ENCODE measurements around the gene GFOD1. TPM values are rescaled to one million over a fixed set of nuclear protein-coding genes. Genes with fewer than 3 reads are reported as not detected.

Gene GFOD1
- total and polyA plus RNA-seq, 7 donors: 2.3 to 18.3 (median 13.3) TPM

DNA sequence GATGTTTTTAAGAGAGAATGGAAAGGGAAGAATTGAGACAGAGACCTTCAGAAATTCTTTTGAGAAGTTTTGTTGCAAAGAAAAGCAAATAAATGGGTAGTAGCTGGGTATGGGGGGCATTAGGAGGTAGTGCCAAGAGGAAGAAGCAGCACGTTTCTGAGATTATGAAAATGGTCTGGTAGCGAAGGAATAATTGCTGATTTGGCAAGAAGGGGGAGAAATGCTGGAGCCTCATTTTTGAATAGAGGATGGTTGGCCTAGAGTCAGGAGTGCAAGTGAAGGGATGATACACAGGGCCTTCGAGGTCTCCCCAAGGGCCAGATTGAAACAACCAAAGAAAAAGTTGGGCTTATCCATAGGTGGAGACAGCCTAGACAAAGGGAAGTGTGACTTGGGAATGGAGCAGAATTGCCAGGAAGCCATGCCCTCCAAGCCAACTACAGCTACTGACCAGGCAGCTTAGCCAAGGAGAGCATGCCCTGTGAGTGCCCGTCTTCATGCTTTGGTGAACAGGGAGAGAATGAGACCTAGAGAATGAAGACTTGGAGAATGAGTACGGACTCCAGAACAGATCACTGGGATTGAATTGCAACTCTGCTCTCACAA lies 144.9 kb downstream of the GFOD1 start:
- DNase-seq: no peak
- no peaks in the 10 kb centered on the region for H3K4me1 ChIP-seq
- no peak overlapping the region for H3K4me3 ChIP-seq
- 94% methylated on average over 5 of the region's 5 CpGs for WGBS, 2 donors
- intact Hi-C loops (cut with DNase I): no loop called here
- TF ChIP-seq, protein P1, sequence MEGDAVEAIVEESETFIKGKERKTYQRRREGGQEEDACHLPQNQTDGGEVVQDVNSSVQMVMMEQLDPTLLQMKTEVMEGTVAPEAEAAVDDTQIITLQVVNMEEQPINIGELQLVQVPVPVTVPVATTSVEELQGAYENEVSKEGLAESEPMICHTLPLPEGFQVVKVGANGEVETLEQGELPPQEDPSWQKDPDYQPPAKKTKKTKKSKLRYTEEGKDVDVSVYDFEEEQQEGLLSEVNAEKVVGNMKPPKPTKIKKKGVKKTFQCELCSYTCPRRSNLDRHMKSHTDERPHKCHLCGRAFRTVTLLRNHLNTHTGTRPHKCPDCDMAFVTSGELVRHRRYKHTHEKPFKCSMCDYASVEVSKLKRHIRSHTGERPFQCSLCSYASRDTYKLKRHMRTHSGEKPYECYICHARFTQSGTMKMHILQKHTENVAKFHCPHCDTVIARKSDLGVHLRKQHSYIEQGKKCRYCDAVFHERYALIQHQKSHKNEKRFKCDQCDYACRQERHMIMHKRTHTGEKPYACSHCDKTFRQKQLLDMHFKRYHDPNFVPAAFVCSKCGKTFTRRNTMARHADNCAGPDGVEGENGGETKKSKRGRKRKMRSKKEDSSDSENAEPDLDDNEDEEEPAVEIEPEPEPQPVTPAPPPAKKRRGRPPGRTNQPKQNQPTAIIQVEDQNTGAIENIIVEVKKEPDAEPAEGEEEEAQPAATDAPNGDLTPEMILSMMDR (IDR thresholded peaks at IDR 0.05): no peak
- TF ChIP-seq EP300 (IDR thresholded peaks at IDR 0.05) (no peak), POLR2A (IDR thresholded peaks at IDR 0.05) (no peak), POLR2AphosphoS5 (IDR thresholded peaks at IDR 0.05) (no peak)
- no peaks in the 10 kb centered on the region for H3K36me3 ChIP-seq
- H3K27me3 ChIP-seq: no peaks in the 10 kb centered on the region
- H3K9me3 ChIP-seq: no peaks in the 10 kb centered on the region
- no peak overlapping the region for H3K27ac ChIP-seq

DNA sequence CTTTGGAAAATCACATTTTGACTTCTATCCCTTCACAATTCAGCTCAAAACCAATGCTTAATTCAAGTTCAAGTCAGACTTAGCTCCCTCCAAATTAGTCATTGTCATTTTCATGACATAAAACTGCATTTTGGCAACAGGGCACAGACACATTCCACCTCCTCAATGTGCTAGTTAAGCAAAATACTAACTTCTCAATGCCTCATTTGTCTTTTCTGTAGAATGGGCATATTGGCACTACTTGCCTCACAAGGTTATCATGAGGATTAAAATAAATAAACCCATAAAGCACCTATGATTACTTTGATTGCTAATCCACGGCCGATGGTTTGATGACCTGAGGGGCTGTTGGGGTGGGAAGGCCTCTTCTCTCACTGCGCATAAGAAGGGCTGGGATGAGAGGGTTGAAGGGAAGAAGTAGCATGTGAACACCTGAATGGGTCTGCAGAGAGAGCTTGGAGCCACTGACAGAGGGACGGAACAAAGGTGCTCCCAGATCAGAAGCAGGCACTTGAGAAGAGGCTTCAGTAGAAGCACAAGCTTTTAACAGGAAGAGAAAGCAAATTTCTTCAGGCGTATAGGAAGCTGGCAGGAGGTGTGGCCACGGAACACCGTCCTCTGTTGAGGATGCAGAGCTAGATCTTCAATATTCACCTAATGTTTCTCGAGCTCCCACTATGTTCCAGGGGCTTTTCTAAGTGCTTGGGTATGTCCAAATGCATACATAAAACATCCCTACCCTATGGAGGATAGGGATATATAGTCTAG lies 147.4 kb downstream of the GFOD1 start:
- intact Hi-C loops (cut with DNase I): loop anchor here (2.0 to 10.0 kb wide), 2 partner anchors 197 to 725 kb away; no protein-coding TSS in a partner anchor
- TF ChIP-seq POLR2AphosphoS5 (IDR thresholded peaks at IDR 0.05) (no peak), EP300 (IDR thresholded peaks at IDR 0.05) (no peak), POLR2A (IDR thresholded peaks at IDR 0.05) (no peak)
- TF ChIP-seq, protein P1 (IDR thresholded peaks at IDR 0.05): no peak
- Histone ChIP-seq H3K4me3 (no peak overlapping the region), H3K27ac (no peak overlapping the region), H3K9me3 (no peaks in the 10 kb centered on the region), H3K27me3 (no peaks in the 10 kb centered on the region), H3K36me3 (no peaks in the 10 kb centered on the region), H3K4me1 (peaks cover 0 to 6% (median 2%) of the 10 kb centered on the region in 4 donors)
- 62 to 72% methylated on average over 8 of the region's 8 CpGs for WGBS, 2 donors
- DNase-seq: no peak

DNA sequence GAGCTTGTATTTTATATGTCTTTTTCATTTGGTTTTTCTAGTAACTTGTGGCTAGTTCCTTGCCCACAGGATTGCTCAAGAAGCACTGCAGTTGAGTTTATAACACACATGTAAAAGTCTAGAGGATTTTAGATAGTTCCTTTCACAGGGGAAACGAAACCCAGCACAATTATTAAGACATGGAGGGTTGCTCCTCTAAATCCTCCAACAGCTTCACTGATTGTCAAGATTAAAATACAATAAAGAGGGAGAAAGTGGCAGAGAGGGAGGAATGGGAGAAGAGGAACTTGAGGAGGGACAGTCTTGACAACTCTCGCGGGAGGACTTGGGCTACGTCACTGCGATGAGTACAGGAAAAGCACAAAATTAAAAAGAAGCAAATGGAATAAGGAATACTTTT lies 149.4 kb downstream of the GFOD1 start:
- Histone ChIP-seq H3K27ac (no peak overlapping the region), H3K27me3 (no peaks in the 10 kb centered on the region), H3K4me1 (peaks cover 0 to 6% (median 2%) of the 10 kb centered on the region in 4 donors), H3K9me3 (no peaks in the 10 kb centered on the region), H3K36me3 (no peaks in the 10 kb centered on the region), H3K4me3 (no peak overlapping the region)
- intact Hi-C loops (cut with DNase I): loop anchor here (2.0 to 10.0 kb wide), 2 partner anchors 199 to 727 kb away; no protein-coding TSS in a partner anchor
- DNase-seq: no peak
- WGBS, 2 donors: 78 to 90% methylated on average over 5 of the region's 5 CpGs
- no peak for TF ChIP-seq POLR2A (IDR thresholded peaks at IDR 0.05)
- no peak for TF ChIP-seq POLR2AphosphoS5 (IDR thresholded peaks at IDR 0.05)
- no peak for TF ChIP-seq EP300 (IDR thresholded peaks at IDR 0.05)
- TF ChIP-seq, protein P1 (IDR thresholded peaks at IDR 0.05): no peak

GRCh38 chr6:13336553-13336952 lies 150.8 kb downstream of the GFOD1 start:
- WGBS, 2 donors: 31 to 32% methylated on average over 11 of the region's 11 CpGs
- peak overlapping the region in 2 of 4 donors; percentile 26 to 31 for H3K27ac ChIP-seq
- TF ChIP-seq POLR2AphosphoS5 (IDR thresholded peaks at IDR 0.05) (peak in 3 of 4 donors; percentile 14 to 31 (median 21)), EP300 (IDR thresholded peaks at IDR 0.05) (no peak), POLR2A (IDR thresholded peaks at IDR 0.05) (no peak)
- TF ChIP-seq, protein P1 (IDR thresholded peaks at IDR 0.05): peak; percentile 53 to 97 (median 91)
- H3K27me3 ChIP-seq: no peaks in the 10 kb centered on the region
- H3K4me3 ChIP-seq: no peak overlapping the region
- DNase-seq: peak; percentile 84
- no peaks in the 10 kb centered on the region for H3K9me3 ChIP-seq
- H3K4me1 ChIP-seq: peaks cover 0 to 6% (median 2%) of the 10 kb centered on the region in 4 donors
- intact Hi-C loops (cut with DNase I): loop anchor here (2.0 to 10.0 kb wide), 4 partner anchors 46 to 728 kb away; partner anchors contain the start of genes GFOD1 and SIRT5
- H3K36me3 ChIP-seq: no peaks in the 10 kb centered on the region

All from sigmoid colon (tissue), 7 donors.